Colonic mucosa (tissue), 4 donors: ENCODE results near the gene ZNF337. TPM values are rescaled to one million over a fixed set of nuclear protein-coding genes. Genes with fewer than 3 reads are reported as not detected.
"Not testable (repeated sequence)": the region's sequence is repeated elsewhere in the genome, so short reads cannot be mapped to it uniquely, and the experiment has no call there.

Experiments
- DNase-seq: peaks from one replicate; pipeline ENCODE4 v3.0.0-alpha.2; 2020
- H3K27ac ChIP-seq: fragments of 200-600 bp; one replicate; pipeline ENCODE4 v1.8.0; 2021
- H3K27me3 ChIP-seq: fragments of 200-600 bp; one replicate; pipeline ENCODE4 v1.8.0; 2021
- H3K36me3 ChIP-seq: fragments of 200-600 bp; one replicate; pipeline ENCODE4 v1.8.0; 2021
- H3K4me1 ChIP-seq: fragments of 200-600 bp; one replicate; pipeline ENCODE4 v1.8.0; 2021; ENCODE audit warnings: mild to moderate bottlenecking
- H3K4me3 ChIP-seq: fragments of 200-600 bp; one replicate; pipeline ENCODE4 v1.8.0; 2021
- H3K9ac ChIP-seq, 2 donors: one replicate each; pipeline ENCODE4 v1.7.0; 2013; ENCODE audit warnings: control low read depth in 2 of 2, low read depth in 2 of 2, low read length in 2 of 2
- H3K9me3 ChIP-seq: fragments of 200-600 bp; one replicate; pipeline ENCODE4 v1.8.0; 2021
- CTCF ChIP-seq: fragments of 200-600 bp; IDR thresholded peaks from one replicate; pipeline ENCODE4 v1.8.0; 2022; ENCODE audit warnings: antibody characterized with exemption, mild to moderate bottlenecking
- intact Hi-C: fragments of 100-400 bp; cut with DNase I; formaldehyde crosslinking; loops from one replicate; pipeline ENCODE4 v1.14.1; 2022
- total RNA-seq, 2 donors: library from RNA; stranded (reverse); fragmentation: NEBNext Ultra II Directional in 1 of 2; extraction: Animal tissue kit (Norgen Biotek cat#: 25700) in 1 of 2; gene quantifications; one replicate each; pipeline ENCODE4 v1.2.1, GENCODE V29; 2021
- donor health status: healthy.
- donor health status: DM: no; HTN: no; CAD: no.
- donor health status: DM: no; HTN: no; CAD: no.

ZNF337 gene
- total RNA-seq, 2 donors from 2014 or later = 6.2 to 6.7 TPM

GRCh38 chr20:25705830-25706351, 9.2 kb upstream of the ZNF337 start:
- no peak overlapping the region for H3K4me3 ChIP-seq
- no peaks in the 10 kb centered on the region for H3K27me3 ChIP-seq
- DNase-seq = no peak
- no peaks in the 10 kb centered on the region for H3K36me3 ChIP-seq
- TF ChIP-seq CTCF = no peak
- H3K4me1 ChIP-seq = no peaks in the 10 kb centered on the region
- no peaks in the 10 kb centered on the region for H3K9me3 ChIP-seq
- H3K9ac ChIP-seq = no peak overlapping the region
- intact Hi-C loops = no loop called here
- H3K27ac ChIP-seq = no peak overlapping the region

GRCh38 chr20:25704303-25704702, 7.7 kb upstream of the ZNF337 start:
- DNase-seq, H3K36me3 ChIP-seq, H3K27me3 ChIP-seq, H3K9ac ChIP-seq, H3K4me1 ChIP-seq, H3K4me3 ChIP-seq, H3K27ac ChIP-seq, H3K9me3 ChIP-seq, intact Hi-C loops: not testable (repeated sequence)

- H3K27ac ChIP-seq, H3K9ac ChIP-seq, H3K4me1 ChIP-seq, intact Hi-C loops, H3K36me3 ChIP-seq, H3K4me3 ChIP-seq, DNase-seq, H3K9me3 ChIP-seq, H3K27me3 ChIP-seq: not testable (repeated sequence)
Measured at GRCh38 chr20:25700835-25701234, 4.2 kb upstream of the ZNF337 start.

- no peak for TF ChIP-seq CTCF
- no peak overlapping the region for H3K4me3 ChIP-seq
- no peak overlapping the region for H3K27ac ChIP-seq
- DNase-seq = no peak
- intact Hi-C loops = no loop called here
- no peaks in the 10 kb centered on the region for H3K27me3 ChIP-seq
- peaks cover 5% of the 10 kb centered on the region for H3K4me1 ChIP-seq
- no peaks in the 10 kb centered on the region for H3K9me3 ChIP-seq
- H3K9ac ChIP-seq = no peak overlapping the region
- no peaks in the 10 kb centered on the region for H3K36me3 ChIP-seq
Measured at GRCh38 chr20:25699914-25700313, 3.3 kb upstream of the ZNF337 start.

GRCh38 chr20:25697132-25697446, 436 bp upstream of the ZNF337 start:
- Histone ChIP-seq H3K4me3 (peak overlapping the region; percentile 94), H3K9me3 (no peaks in the 10 kb centered on the region), H3K27ac (no peak overlapping the region), H3K4me1 (peaks cover 5% of the 10 kb centered on the region), H3K9ac (peak overlapping the region; percentile 69 to 96), H3K27me3 (no peaks in the 10 kb centered on the region), H3K36me3 (no peaks in the 10 kb centered on the region)
- DNase-seq = no peak
- no peak for TF ChIP-seq CTCF
- intact Hi-C loops = no loop called here

- peaks cover 5% of the 10 kb centered on the region for H3K4me1 ChIP-seq
- H3K27ac ChIP-seq = peak overlapping the region; percentile 86
- H3K27me3 ChIP-seq = no peaks in the 10 kb centered on the region
- TF ChIP-seq CTCF = no peak
- peak overlapping the region; percentile 94 for H3K4me3 ChIP-seq
- peak; percentile 40 for DNase-seq
- intact Hi-C loops = no loop called here
- no peaks in the 10 kb centered on the region for H3K9me3 ChIP-seq
- H3K9ac ChIP-seq = peak overlapping the region; percentile 69 to 96
- H3K36me3 ChIP-seq = no peaks in the 10 kb centered on the region
Measured at GRCh38 chr20:25695532-25696370, 902 bp downstream of the ZNF337 start.
